Neuronal stem cell (in vitro differentiated cells): Measurements from ENCODE around the gene ARIH2.
A peak's percentile ranks its signal among the peaks of the same experiment; 100 is the strongest.

Source experiments
- DNase-seq: peaks from one replicate; pipeline ENCODE4 v3.0.0-alpha.2; 2013; ENCODE audit warnings: low spot score
- H2AFZ ChIP-seq: one replicate; pipeline ENCODE4 v1.6.1; 2013; ENCODE audit warnings: mild to moderate bottlenecking, low read length, inconsistent platforms
- H2AK5ac ChIP-seq: 2 replicates; pipeline ENCODE4 v1.6.1; 2013; ENCODE audit warnings: low read depth, mild to moderate bottlenecking, inconsistent platforms, low read length, moderate library complexity, mixed read lengths
- H2BK120ac ChIP-seq: 2 replicates; pipeline ENCODE4 v1.6.1; 2013; ENCODE audit warnings: low read depth, mild to moderate bottlenecking, inconsistent platforms, low read length, moderate library complexity, mixed read lengths
- H2BK12ac ChIP-seq: one replicate; pipeline ENCODE4 v1.6.1; 2013; ENCODE audit warnings: low read length, inconsistent platforms
- H2BK15ac ChIP-seq: 2 replicates; pipeline ENCODE4 v1.6.1; 2013; ENCODE audit warnings: mild to moderate bottlenecking, low read length, inconsistent platforms, mixed read lengths
- H2BK5ac ChIP-seq: one replicate; pipeline ENCODE4 v1.6.1; 2013; ENCODE audit warnings: inconsistent platforms, mild to moderate bottlenecking, low read length, moderate library complexity
- H3K14ac ChIP-seq: one replicate; pipeline ENCODE4 v1.6.1; 2013; ENCODE audit warnings: low read length, inconsistent platforms
- H3K18ac ChIP-seq: 2 replicates; pipeline ENCODE4 v1.6.1; 2013; ENCODE audit warnings: low read length, inconsistent platforms
- H3K23ac ChIP-seq: 2 replicates; pipeline ENCODE4 v1.6.1; 2013; ENCODE audit warnings: low read depth, mild to moderate bottlenecking, mixed read lengths, low read length, inconsistent platforms; ENCODE audit not compliant: poor library complexity
- H3K27ac ChIP-seq: replicated peaks from 3 replicates; pipeline ENCODE4 v1.5.1; 2013; ENCODE audit warnings: low read length, inconsistent platforms
- H3K27me3 ChIP-seq, 3 experiments: 2 replicates each; pipeline ENCODE4 v1.6.1; 2013; ENCODE audit warnings: low read length in 3 of 3, mild to moderate bottlenecking in 2 of 3, inconsistent platforms in 1 of 3, low read depth in 1 of 3, mixed read lengths in 1 of 3, moderate library complexity in 1 of 3; ENCODE audit not compliant: control insufficient read depth in 3 of 3, insufficient read depth in 3 of 3
- H3K36me3 ChIP-seq, 2 donors: replicated peaks in 1 of 2; 2 replicates each; pipeline ENCODE4 v1.6.1; 2013; ENCODE audit warnings: low read length in 2 of 2; ENCODE audit not compliant: control insufficient read depth in 2 of 2, insufficient read depth in 2 of 2
- H3K4ac ChIP-seq: 2 replicates; pipeline ENCODE4 v1.6.1; 2013; ENCODE audit warnings: inconsistent platforms, mild to moderate bottlenecking, low read length, moderate library complexity
- H3K4me1 ChIP-seq, 2 donors: 1 replicate in 1 of 2; 2 replicates in 1 of 2; pipeline ENCODE4 v1.6.1; 2013; ENCODE audit warnings: low read length in 2 of 2, low read depth in 1 of 2; ENCODE audit not compliant: control insufficient read depth in 2 of 2, insufficient read depth in 1 of 2
- H3K4me2 ChIP-seq: one replicate; pipeline ENCODE4 v1.6.1; 2013; ENCODE audit warnings: mild to moderate bottlenecking, low read length, inconsistent platforms; ENCODE audit not compliant: insufficient read depth, poor library complexity, severe bottlenecking
- H3K4me3 ChIP-seq, 2 donors: 2 replicates each; pipeline ENCODE4 v1.5.1; 2013; ENCODE audit warnings: low read length in 2 of 2, mild to moderate bottlenecking in 2 of 2, inconsistent platforms in 1 of 2, moderate library complexity in 1 of 2
- H3K79me1 ChIP-seq: one replicate; pipeline ENCODE4 v1.6.1; 2013; ENCODE audit warnings: low read depth, mild to moderate bottlenecking, inconsistent platforms, low read length, moderate library complexity
- H3K9ac ChIP-seq: one replicate; pipeline ENCODE4 v1.6.1; 2013; ENCODE audit warnings: mild to moderate bottlenecking, low read depth, low read length, inconsistent platforms; ENCODE audit not compliant: poor library complexity
- H3K9me3 ChIP-seq, 2 donors: replicated peaks in 1 of 2; 2 replicates each; pipeline versions ENCODE3 to v1.6.1; 2013; ENCODE audit warnings: low read length in 2 of 2, mild to moderate bottlenecking in 2 of 2, inconsistent platforms in 1 of 2, low read depth in 1 of 2, mixed read lengths in 1 of 2, moderate library complexity in 1 of 2; ENCODE audit not compliant: control insufficient read depth in 2 of 2, insufficient read depth in 1 of 2
- H4K8ac ChIP-seq: one replicate; pipeline ENCODE4 v1.6.1; 2013; ENCODE audit warnings: low read depth, mild to moderate bottlenecking, inconsistent platforms, low read length, moderate library complexity
- H4K91ac ChIP-seq: one replicate; pipeline ENCODE4 v1.6.1; 2013; ENCODE audit warnings: low read length, low read depth, mild to moderate bottlenecking, inconsistent platforms; ENCODE audit not compliant: poor library complexity
- WGBS, 2 donors: extraction: QIAGEN DNeasy Blood & Tissue Kit; methylation state at CpG; one replicate each; pipeline ENCODE4 v1.1.7; 2013; ENCODE audit warnings: missing lambda C conversion rate in 2 of 2, mixed read lengths in 1 of 2; ENCODE audit not compliant: insufficient read length in 2 of 2, insufficient replicate concordance in 1 of 2; ENCODE audit errors: extremely low coverage in 2 of 2; 5-methylcytosine and 5-hydroxymethylcytosine counted together

ARIH2 gene

DNA sequence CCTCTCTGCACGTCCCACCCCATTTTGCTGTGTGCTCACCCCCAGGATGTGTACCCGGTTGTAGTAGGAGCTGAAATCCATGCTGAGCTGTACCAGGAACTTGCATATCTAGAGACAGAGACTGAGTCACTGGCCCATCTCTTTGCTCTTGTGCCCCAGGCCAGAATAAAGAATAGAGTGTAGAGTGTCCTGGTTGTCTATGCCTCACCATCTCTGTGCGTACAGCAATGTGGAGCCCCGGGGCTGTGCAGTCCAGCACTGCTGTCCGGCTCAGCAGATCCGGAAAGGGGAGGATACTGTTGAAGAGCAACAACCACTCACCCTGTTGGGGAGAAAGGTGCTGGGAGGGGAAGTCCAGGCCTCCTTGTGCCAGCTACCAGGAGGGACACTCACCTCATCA is 97.1 kb downstream of the ARIH2 start:
- no peak overlapping the region for H3K14ac ChIP-seq
- no peak overlapping the region for H2BK15ac ChIP-seq
- DNase-seq = no peak
- no peak overlapping the region for H3K18ac ChIP-seq
- H2AK5ac ChIP-seq = no peak overlapping the region
- H3K4me3 ChIP-seq = no peak overlapping the region
- H2BK5ac ChIP-seq = peak overlapping the region; percentile 20
- no peaks in the 10 kb centered on the region for H3K27me3 ChIP-seq
- H3K27ac ChIP-seq = no peak overlapping the region
- no peak overlapping the region for H2BK12ac ChIP-seq
- H3K9ac ChIP-seq = no peak overlapping the region
- H3K4me2 ChIP-seq = no peak overlapping the region
- no peak overlapping the region for H2AFZ ChIP-seq
- peak overlapping the region; percentile 10 for H4K8ac ChIP-seq
- WGBS, 2 donors = no CpG with 5 or more reads among the region's 6 CpGs
- peaks cover 35% of the 10 kb centered on the region for H3K79me1 ChIP-seq
- no peak overlapping the region for H2BK120ac ChIP-seq
- no peak overlapping the region for H3K23ac ChIP-seq
- peaks cover 13 to 14% of the 10 kb centered on the region in 2 donors for H3K4me1 ChIP-seq
- H4K91ac ChIP-seq = no peak overlapping the region
- H3K36me3 ChIP-seq = peaks cover 55 to 65% of the 10 kb centered on the region in 2 donors
- H3K4ac ChIP-seq = no peak overlapping the region
- H3K9me3 ChIP-seq = no peaks in the 10 kb centered on the region

- Histone ChIP-seq H2AFZ (no peak overlapping the region), H2BK120ac (no peak overlapping the region), H3K23ac (peak overlapping the region; percentile 6), H3K14ac (no peak overlapping the region), H3K9ac (no peak overlapping the region), H4K8ac (no peak overlapping the region), H3K9me3 (no peaks in the 10 kb centered on the region), H3K4me1 (peaks cover 13 to 14% of the 10 kb centered on the region in 2 donors), H3K18ac (peak overlapping the region; percentile 18), H4K91ac (no peak overlapping the region), H3K4me2 (no peak overlapping the region), H3K4me3 (peak overlapping the region in 1 of 2 donors; percentile 8), H2BK5ac (peak overlapping the region; percentile 20), H2AK5ac (no peak overlapping the region), H3K27ac (no peak overlapping the region), H3K4ac (peak overlapping the region; percentile 19), H3K36me3 (peaks cover 52 to 56% of the 10 kb centered on the region in 2 donors), H2BK15ac (no peak overlapping the region), H2BK12ac (no peak overlapping the region), H3K79me1 (peaks cover 32% of the 10 kb centered on the region), H3K27me3 (no peaks in the 10 kb centered on the region)
- no CpG with 5 or more reads among the region's 6 CpGs for WGBS, 2 donors
- DNase-seq = no peak
Measured at GRCh38 chr3:49016414-49017228, 98.0 kb downstream of the ARIH2 start.

DNA sequence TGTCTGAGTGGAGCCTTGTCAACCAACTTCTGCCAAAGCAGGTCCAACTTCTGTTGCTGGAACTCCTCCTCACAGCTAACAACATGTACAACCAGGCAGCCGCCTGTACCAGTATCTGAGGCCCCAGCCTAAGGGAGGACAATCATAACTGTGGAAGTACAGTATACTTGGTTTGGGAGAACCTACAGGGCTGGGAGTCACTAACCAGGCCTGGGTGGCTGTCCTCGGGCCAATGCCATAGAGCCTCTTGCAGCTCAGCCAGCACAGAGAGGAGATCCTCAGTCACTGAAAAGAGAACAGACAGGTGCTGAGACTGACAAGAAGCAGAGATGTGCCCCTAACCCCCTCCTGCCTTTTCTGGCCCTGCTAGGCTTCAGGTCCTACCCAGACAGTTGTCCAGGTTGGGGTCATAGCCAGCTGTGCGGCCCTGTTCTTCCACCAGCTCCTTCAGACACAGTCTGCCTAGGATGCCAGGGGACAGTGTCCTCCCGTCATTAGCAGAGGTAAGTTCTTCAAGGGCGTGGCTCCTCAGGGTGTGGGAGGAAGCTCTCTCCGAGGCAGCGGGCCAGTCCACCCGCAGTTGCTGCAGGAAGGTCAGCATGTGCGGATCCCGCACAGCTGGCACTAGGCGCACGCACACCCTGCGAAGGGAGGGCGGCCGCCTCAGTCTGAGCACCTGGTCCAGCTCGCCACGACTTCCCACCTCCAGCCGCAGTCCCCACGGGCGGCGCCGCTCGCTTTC is 98.8 kb downstream of the ARIH2 start:
- H4K8ac ChIP-seq = no peak overlapping the region
- peak overlapping the region; percentile 63 for H2BK15ac ChIP-seq
- no peaks in the 10 kb centered on the region for H3K27me3 ChIP-seq
- H3K4me3 ChIP-seq = peak overlapping the region; percentile 91 to 98
- H2BK120ac ChIP-seq = no peak overlapping the region
- H3K4me1 ChIP-seq = peaks cover 14% of the 10 kb centered on the region in 2 donors
- H4K91ac ChIP-seq = no peak overlapping the region
- peaks cover 44 to 49% of the 10 kb centered on the region in 2 donors for H3K36me3 ChIP-seq
- H3K18ac ChIP-seq = peak overlapping the region; percentile 13
- H3K14ac ChIP-seq = no peak overlapping the region
- no peaks in the 10 kb centered on the region for H3K9me3 ChIP-seq
- H3K79me1 ChIP-seq = peaks cover 28% of the 10 kb centered on the region
- H3K4me2 ChIP-seq = peak overlapping the region; percentile 71
- WGBS, 2 donors = no CpG with 5 or more reads among the region's 23 CpGs
- H3K23ac ChIP-seq = peak overlapping the region; percentile 97
- DNase-seq = no peak
- peak overlapping the region; percentile 71 for H2BK5ac ChIP-seq
- H2AFZ ChIP-seq = peak overlapping the region; percentile 92
- H3K9ac ChIP-seq = peak overlapping the region; percentile 95
- no peak overlapping the region for H2BK12ac ChIP-seq
- no peak overlapping the region for H3K4ac ChIP-seq
- H3K27ac ChIP-seq = no peak overlapping the region
- peak overlapping the region; percentile 73 for H2AK5ac ChIP-seq
